Effector CD4-positive, alpha-beta T cell (primary cell): ENCODE data around the gene PKNOX1.
"Not testable (repeated sequence)": the region's sequence is repeated elsewhere in the genome, so short reads cannot be mapped to it uniquely, and the experiment has no call there.

Experiments
- DNase-seq: peaks from one replicate; pipeline ENCODE4 v3.0.0-alpha.2; 2020

The PKNOX1 gene

DNA sequence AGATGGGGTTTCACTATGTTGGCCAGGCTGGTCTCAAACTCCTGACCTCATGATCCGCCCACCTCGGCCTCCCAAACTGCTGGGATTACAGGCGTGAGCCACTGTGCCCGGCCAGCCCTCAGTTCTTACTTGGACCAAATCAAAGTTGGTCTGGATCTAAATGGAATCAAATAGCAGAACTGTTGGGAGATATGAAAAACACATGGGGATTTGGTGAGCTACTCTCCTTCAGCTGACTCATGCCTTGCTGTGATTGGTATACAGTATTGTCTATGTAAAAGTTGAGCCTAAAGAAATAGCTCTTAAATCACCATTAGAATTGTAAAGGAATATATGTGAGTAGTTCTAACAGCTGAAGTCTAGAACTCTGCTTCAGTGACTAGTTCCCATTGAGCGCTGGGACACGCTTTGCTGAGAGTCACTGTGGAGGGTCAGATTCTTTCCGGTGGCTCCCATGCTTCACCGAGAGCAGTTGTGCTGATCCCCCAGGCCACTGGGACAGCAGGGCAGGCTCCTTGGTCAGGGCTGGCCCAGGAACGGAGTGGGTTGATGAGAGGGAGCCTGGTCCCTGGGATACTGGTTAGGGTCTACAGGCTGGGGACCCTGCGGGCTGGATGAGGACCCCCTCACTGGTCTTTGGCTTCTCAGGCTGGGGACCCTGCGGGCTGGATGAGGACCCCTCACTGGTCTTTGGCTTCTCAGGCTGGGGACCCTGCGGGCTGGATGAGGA, 14.0 kb downstream of the PKNOX1 start:
- no peak for DNase-seq

DNA sequence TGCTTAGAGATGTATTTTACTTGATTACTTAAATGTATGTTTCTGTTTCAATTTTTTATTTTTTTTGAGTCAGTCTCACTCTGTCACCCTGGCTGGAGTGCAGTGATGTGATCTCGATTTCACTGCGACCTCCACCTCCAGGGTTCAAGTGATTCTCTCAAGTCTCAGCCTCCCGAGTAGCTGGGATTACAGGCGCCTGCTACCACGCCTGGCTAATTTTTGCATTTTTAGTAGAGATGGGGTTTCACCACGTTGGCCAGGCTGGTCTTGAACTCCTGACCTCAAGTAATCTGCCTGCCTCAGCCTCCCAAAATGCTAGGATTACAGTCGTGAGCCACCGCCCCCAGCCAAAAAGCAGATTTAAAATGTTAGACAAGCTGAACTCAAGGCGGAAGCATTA, 15.0 kb downstream of the PKNOX1 start:
- DNase-seq = not testable (repeated sequence)

DNA sequence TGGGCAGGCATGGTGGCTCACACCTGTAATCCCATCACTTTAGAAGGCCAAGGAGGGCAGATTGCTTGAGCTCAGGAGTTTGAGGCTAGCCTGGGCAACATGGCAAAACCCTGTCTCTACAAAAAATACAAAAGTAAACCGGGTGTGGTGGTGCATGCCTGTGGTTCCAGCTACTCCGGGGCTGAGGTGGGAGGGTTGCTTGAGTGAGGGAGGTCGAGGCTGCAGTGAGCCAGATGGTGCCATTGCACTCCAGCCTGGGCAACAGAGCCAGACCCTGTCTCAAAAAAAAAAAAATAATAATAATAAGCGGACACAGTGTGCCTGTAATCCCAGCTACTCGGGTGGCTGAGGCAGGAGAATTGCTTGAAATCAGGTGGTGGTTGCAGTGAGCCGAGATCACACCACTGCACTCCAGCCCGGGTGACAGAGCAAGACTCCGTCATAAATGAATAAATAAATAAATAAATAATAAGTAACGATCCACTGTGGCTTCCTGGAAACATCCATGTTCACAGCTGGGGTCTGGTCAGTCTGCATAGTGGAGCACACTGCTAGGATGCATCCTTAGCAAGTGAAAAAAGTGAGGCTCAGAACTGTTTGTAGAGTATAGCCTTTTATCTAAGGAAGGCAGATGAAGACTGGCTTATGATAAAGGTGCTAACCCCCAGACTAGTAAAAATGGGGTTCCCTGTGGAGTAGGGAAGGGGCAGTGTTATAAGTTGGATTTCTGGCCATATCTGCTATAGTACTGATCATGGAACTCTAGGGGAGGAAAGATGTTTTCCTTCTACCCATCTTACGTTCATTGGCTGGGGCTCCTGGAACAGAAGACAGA, 15.7 kb downstream of the PKNOX1 start:
- DNase-seq = no peak

- DNase-seq = no peak
These were observed 17.8 kb downstream of the PKNOX1 start for GRCh38 chr21:42991992-42992740.

DNA sequence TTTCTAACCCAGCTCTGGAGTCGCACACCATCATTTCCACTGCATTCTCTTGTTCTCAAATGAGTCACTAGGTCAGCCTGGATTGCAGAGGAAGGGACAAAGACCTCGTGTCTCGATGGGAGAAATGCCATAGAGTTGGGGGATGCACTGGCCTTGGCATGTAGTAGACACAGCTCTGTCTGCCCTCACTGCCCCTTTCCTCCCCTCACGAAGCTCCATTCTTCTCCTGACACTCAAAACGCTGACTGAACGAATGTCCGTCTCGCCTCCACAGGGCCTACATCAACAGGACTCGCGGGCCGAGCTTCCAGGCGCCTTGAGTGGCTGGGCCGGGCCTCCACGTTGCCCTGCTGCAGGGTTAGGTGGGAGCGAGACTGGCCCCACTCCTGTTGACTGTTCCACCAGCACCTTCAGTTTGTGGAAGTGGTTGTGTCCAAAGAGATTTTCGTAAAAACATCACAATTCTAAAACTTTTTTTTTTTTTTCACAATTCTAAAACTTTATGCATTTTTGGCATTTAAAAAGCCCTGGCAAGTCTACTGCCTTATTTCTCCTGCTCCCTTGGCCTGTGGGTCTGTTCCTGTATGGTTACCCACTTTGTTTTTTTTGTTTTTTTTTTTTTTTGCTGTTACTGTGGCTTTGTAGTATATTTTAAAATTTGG, 18.8 kb downstream of the PKNOX1 start:
- no peak for DNase-seq

GRCh38 chr21:42997053-42997452, 22.7 kb downstream of the PKNOX1 start:
- DNase-seq = no peak

- not testable (repeated sequence) for DNase-seq
These were observed 23.6 kb downstream of the PKNOX1 start for GRCh38 chr21:42997983-42998382.

DNA sequence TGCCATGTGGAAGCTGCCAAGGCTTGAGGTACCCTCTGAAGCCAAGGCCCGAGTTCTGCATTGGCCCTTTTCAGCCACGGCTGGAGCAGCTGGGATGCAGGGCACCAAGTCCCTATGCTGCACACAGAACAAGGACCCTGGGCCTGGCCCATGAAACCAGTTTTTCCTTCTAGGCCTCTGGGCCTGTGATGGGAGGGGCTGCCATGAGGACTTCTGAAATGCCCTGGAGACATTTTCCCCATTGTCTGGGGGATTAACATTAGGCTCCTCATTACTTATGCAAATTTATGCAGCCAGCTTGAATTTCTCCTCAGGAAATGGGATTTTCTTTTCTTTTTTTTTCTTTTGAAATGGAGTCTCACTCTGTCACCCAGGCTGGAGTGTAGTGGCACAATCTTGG, 24.8 kb downstream of the PKNOX1 start:
- DNase-seq = not testable (repeated sequence)

DNA sequence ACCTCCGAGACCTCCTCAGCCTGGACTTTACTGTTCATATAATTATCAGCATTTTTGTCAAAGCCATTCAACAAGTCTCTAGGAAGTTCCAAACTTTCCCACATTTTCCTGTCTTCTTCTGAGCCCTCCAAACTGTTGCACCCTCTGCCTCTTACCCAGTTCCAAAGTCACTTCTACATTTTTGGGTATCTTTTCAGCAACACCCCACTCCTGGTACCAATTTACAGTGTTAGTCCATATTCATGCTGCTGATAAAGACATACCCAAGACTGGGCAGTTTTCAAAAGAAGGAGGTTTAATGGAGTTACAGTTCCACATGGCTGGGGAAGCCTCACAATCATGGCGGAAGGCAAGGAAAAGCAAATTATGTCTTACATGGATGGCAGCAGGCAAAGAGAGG, 25.7 kb downstream of the PKNOX1 start:
- not testable (repeated sequence) for DNase-seq

DNA sequence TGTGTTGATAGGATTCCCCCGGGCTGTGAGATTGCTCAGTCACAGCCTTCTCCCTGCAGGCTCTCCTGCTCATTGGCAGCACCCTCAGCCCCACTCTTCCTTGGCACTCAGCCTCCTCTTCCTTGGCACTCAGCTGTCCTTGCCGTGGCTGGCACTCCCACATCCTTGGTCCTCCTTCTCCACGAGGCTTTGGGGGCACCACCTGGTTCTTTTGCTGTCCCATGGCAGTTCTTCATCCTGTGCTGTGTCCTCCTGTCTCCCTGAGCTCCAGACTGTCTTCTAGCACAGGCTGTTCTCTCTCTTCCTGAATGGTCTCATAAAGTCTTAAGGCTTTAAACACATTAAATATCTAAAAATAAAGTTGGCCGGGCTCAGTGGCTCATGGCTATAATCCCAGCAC, 27.0 kb downstream of the PKNOX1 start:
- DNase-seq = no peak

GRCh38 chr21:43004926-43005325, 30.6 kb downstream of the PKNOX1 start:
- DNase-seq = no peak

DNA sequence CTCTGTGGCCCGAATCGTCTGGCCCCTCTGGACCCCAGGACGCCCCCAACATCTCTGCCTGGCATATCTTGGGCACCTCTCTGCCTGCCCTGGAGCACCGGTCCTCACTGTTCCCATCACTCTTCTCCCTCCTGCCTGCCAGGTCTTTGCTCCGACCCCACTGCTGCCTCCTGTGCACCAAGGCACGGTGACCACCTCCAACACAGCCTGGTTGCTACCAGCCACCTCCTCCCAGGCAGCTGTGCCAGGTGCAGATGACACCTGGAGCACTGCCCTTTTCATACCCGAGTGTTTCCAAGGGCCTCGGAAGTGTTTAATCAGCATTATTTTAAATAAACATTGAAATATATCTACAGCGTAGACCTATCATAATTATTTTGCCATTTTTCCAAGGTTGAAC, 31.3 kb downstream of the PKNOX1 start:
- no peak for DNase-seq

- DNase-seq = not testable (repeated sequence)
These were observed 31.9 kb downstream of the PKNOX1 start for GRCh38 chr21:43006051-43006873.

DNA sequence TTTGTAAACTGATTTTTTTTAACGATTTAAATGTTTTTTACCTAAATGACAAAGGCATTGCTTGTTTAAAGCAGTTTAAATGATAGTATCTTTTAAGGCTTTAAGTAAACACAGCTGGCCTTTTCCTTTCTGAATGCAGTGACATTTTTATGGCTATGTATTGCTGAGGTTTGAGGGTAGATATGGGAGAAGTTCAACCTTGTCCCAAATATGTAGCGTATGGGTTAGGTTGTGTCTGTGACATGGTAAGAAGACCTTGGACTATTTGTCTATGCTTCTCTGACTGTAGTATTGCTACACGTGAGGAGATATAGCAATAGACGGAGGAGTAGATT, 32.5 kb downstream of the PKNOX1 start:
- no peak for DNase-seq

- no peak for DNase-seq
These were observed 38.2 kb downstream of the PKNOX1 start for GRCh38 chr21:43012596-43012995.

- no peak for DNase-seq
These were observed 41.7 kb downstream of the PKNOX1 start for GRCh38 chr21:43015906-43016540.

- DNase-seq = no peak
These were observed 42.4 kb downstream of the PKNOX1 start for GRCh38 chr21:43016728-43017127.

DNA sequence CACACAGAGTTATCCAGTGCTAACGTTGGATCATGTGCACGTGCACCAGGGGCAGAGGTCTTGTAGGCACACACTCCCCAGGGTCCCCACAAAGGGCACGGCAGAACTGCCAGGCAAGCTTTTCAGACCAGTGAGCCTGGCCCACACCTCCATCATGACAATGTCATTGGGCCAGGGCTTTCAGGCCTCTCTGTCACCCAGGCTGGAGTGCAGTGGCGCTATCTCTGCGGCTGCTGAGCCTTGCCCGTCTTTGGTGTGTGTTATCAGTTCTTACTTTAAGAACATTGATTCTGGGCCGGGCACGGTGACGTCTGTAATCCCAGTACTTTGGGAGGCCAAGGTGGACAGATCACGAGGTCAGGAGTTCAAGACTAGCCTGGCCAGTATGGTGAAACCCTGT, 44.2 kb downstream of the PKNOX1 start:
- DNase-seq = no peak

- DNase-seq = no peak
These were observed 45.8 kb downstream of the PKNOX1 start for GRCh38 chr21:43020177-43020576.

DNA sequence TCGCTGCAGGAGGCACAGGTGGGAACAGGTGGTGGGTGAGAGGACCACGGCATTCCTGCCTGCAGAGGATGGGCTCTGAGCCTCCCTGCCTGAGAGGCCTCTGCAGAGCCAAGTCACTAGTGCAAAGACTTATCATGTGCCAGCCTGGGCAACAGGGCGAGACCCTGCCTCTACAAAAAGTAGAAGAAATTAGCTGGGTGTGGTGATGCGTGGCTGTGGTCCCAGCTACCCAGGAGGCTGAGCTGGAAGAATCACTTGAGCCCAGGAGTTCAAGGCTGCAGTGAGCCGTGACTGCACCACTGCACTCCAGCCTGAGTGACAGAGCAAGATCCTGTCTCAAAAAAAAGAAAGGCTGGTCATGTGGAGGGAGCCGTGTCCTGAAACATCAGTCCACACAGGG, 46.4 kb downstream of the PKNOX1 start:
- DNase-seq = no peak

- DNase-seq = no peak
These were observed 46.8 kb downstream of the PKNOX1 start for GRCh38 chr21:43021191-43021590.
